Neural progenitor cell (in vitro differentiated cells): ENCODE measurements around the gene CSF1. TPM values are rescaled to one million over a fixed set of nuclear protein-coding genes. Genes with fewer than 3 reads are reported as not detected.

Experiments used
- DNase-seq: peaks from one replicate; pipeline ENCODE4 v3.0.0-alpha.2; 2016; ENCODE audit warnings: low spot score
- H2AFZ ChIP-seq: fragments of 200-600 bp; sonication (generic); replicated peaks from 2 replicates; pipeline ENCODE4 v1.6.1; 2016; ENCODE audit warnings: antibody characterized with exemption
- H3F3A ChIP-seq: fragments of 200-600 bp; sonication (generic); 2 replicates; pipeline ENCODE4 v1.6.1; 2016; ENCODE audit warnings: antibody characterized with exemption, low read depth
- H3K27ac ChIP-seq: fragments of 200-600 bp; sonication (generic); 2 replicates; pipeline ENCODE4 v1.5.1; 2016; ENCODE audit warnings: mild to moderate bottlenecking
- H3K27me3 ChIP-seq: fragments of 200-600 bp; sonication (generic); 2 replicates; pipeline ENCODE4 v1.6.1; 2016; ENCODE audit warnings: mild to moderate bottlenecking, moderate library complexity
- H3K36me3 ChIP-seq: fragments of 200-600 bp; sonication (generic); 2 replicates; pipeline ENCODE4 v1.5.1; 2016
- H3K4me1 ChIP-seq: fragments of 200-600 bp; sonication (generic); 2 replicates; pipeline ENCODE4 v1.6.1; 2016; ENCODE audit warnings: mixed run types
- H3K4me2 ChIP-seq: fragments of 200-600 bp; sonication (generic); 2 replicates; pipeline ENCODE4 v1.6.1; 2016
- H3K4me3 ChIP-seq: fragments of 200-600 bp; sonication (generic); 2 replicates; pipeline ENCODE4 v1.5.1; 2016
- H3K79me2 ChIP-seq: fragments of 200-600 bp; sonication (generic); 2 replicates; pipeline ENCODE4 v1.6.1; 2016; ENCODE audit warnings: low read depth
- H3K9ac ChIP-seq: fragments of 200-600 bp; sonication (generic); 2 replicates; pipeline ENCODE4 v1.6.1; 2016
- H3K9me3 ChIP-seq: fragments of 200-600 bp; sonication (generic); 2 replicates; pipeline ENCODE4 v1.5.1; 2016; ENCODE audit warnings: low read depth
- H4K20me1 ChIP-seq: fragments of 200-600 bp; sonication (generic); 2 replicates; pipeline ENCODE4 v1.6.1; 2016; ENCODE audit warnings: low read depth
- H3K27ac Mint-ChIP-seq: 3 replicates; pipeline ENCODE4 v1.8.0; 2021; ENCODE audit warnings: mixed read lengths
- H3K27me3 Mint-ChIP-seq: 2 replicates; pipeline ENCODE4 v1.8.0; 2022; ENCODE audit warnings: low read depth, mild to moderate bottlenecking, inconsistent platforms, moderate library complexity, mixed read lengths; ENCODE audit not compliant: insufficient read depth
- H3K36me3 Mint-ChIP-seq: 3 replicates; pipeline ENCODE4 v1.8.0; 2021; ENCODE audit warnings: mixed read lengths
- H3K4me1 Mint-ChIP-seq: 3 replicates; pipeline ENCODE4 v1.8.0; 2021; ENCODE audit warnings: mixed read lengths
- H3K4me3 Mint-ChIP-seq: 3 replicates; pipeline ENCODE4 v1.8.0; 2021; ENCODE audit warnings: mild to moderate bottlenecking, moderate library complexity, mixed read lengths
- H3K9me3 Mint-ChIP-seq: 3 replicates; pipeline ENCODE4 v1.8.0; 2020; ENCODE audit warnings: mixed read lengths
- EZH2 ChIP-seq: fragments of 200-600 bp; sonication (generic); IDR thresholded peaks from 2 replicates; pipeline ENCODE4 v1.6.1; 2017; ENCODE audit warnings: antibody characterized with exemption, mild to moderate bottlenecking, moderate library complexity
- EZH2phosphoT487 ChIP-seq: fragments of 200-600 bp; sonication (generic); IDR thresholded peaks from 2 replicates; pipeline ENCODE4 v1.6.1; 2017; ENCODE audit warnings: antibody characterized with exemption
- total RNA-seq: library from RNA; depleted of rRNA; stranded (reverse); fragments of >200 nt; gene quantifications from 2 replicates; pipeline ENCODE4 v1.2.3, GENCODE V29; 2015; ENCODE audit warnings: low replicate concordance
- TF ChIP-seq, protein P1 (sequence below): fragments of 200-600 bp; sonication (generic); IDR thresholded peaks from 2 replicates; pipeline ENCODE4 v1.5.1; 2017; ENCODE audit warnings: antibody characterized with exemption, mild to moderate bottlenecking

The CSF1 gene
- total RNA-seq, 1 donor from 2014 or later = 2.7 TPM

GRCh38 chr1:109908836-109909235 lies 1.8 kb upstream of the CSF1 start:
- Histone ChIP-seq H3K36me3 (no peaks in the 10 kb centered on the region), H3K27me3 (peaks cover 63% of the 10 kb centered on the region), H3F3A (peaks cover 5% of the 10 kb centered on the region), H3K4me2 (no peak overlapping the region), H3K9me3 (no peaks in the 10 kb centered on the region), H3K27ac (no peak overlapping the region), H3K79me2 (no peaks in the 10 kb centered on the region), H3K9ac (no peak overlapping the region), H4K20me1 (no peaks in the 10 kb centered on the region), H3K4me1 (peaks cover 29% of the 10 kb centered on the region), H3K4me3 (no peak overlapping the region), H2AFZ (no peak overlapping the region)
- Mint-ChIP-seq H3K4me3 (no peak overlapping the region), H3K27me3 (peaks cover 18% of the 10 kb centered on the region), H3K9me3 (no peaks in the 10 kb centered on the region), H3K27ac (no peak overlapping the region), H3K36me3 (no peaks in the 10 kb centered on the region), H3K4me1 (peaks cover 38% of the 10 kb centered on the region)
- no peak for DNase-seq
- TF ChIP-seq, protein P1, sequence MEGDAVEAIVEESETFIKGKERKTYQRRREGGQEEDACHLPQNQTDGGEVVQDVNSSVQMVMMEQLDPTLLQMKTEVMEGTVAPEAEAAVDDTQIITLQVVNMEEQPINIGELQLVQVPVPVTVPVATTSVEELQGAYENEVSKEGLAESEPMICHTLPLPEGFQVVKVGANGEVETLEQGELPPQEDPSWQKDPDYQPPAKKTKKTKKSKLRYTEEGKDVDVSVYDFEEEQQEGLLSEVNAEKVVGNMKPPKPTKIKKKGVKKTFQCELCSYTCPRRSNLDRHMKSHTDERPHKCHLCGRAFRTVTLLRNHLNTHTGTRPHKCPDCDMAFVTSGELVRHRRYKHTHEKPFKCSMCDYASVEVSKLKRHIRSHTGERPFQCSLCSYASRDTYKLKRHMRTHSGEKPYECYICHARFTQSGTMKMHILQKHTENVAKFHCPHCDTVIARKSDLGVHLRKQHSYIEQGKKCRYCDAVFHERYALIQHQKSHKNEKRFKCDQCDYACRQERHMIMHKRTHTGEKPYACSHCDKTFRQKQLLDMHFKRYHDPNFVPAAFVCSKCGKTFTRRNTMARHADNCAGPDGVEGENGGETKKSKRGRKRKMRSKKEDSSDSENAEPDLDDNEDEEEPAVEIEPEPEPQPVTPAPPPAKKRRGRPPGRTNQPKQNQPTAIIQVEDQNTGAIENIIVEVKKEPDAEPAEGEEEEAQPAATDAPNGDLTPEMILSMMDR = no peak

GRCh38 chr1:109909561-109909960 lies 1.1 kb upstream of the CSF1 start:
- Histone ChIP-seq H3K9ac (no peak overlapping the region), H4K20me1 (no peaks in the 10 kb centered on the region), H3K36me3 (no peaks in the 10 kb centered on the region), H3K4me3 (no peak overlapping the region), H3K4me1 (peaks cover 29% of the 10 kb centered on the region), H3K9me3 (no peaks in the 10 kb centered on the region), H3K4me2 (peak overlapping the region; percentile 95), H2AFZ (no peak overlapping the region), H3K27ac (no peak overlapping the region), H3F3A (peaks cover 5% of the 10 kb centered on the region), H3K27me3 (peaks cover 63% of the 10 kb centered on the region), H3K79me2 (no peaks in the 10 kb centered on the region)
- Mint-ChIP-seq H3K27me3 (peaks cover 17% of the 10 kb centered on the region), H3K36me3 (no peaks in the 10 kb centered on the region), H3K9me3 (no peaks in the 10 kb centered on the region), H3K27ac (peak overlapping the region; percentile 76), H3K4me3 (peak overlapping the region; percentile 90), H3K4me1 (peaks cover 41% of the 10 kb centered on the region)
- DNase-seq = no peak
- no peak for TF ChIP-seq EZH2
- TF ChIP-seq, protein P1 = no peak
- no peak for TF ChIP-seq EZH2phosphoT487

DNA sequence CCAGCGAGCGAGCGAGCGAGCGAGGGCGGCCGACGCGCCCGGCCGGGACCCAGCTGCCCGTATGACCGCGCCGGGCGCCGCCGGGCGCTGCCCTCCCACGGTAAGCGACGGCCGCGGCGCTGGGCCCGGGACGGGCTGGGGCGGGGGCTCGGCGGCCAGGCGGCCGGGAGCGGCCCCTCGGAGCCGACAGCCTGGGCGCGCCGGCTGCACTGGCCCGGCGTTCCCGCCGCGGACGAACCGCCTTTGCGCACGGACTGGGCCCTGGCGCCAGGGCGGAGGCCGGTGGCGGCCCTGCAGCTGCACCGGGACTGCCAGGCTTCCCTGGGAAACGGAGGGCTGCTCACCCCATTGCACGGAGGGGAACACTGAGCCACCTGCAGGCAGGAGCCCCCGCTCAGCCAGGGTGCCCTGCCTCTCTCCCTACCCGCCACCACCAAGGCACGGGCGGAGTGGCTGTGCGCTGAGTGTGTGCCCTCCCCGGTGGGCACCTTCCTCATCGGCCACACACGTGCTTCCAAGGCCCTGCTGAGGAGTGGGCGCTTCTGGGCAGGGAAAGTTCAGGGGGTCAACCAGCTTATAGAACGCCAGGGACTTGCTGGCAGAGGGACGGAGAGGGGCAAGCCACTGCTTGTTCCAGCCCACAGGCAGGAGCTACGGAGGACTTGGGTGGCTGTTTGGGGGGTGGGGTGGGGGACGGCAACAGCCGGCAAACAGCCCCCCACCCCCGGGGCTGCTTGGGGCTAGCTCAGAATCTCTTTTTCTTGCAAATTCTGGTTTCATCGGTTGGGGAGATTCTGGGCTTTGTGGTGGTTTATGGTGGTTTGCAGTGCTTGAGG lies 532 bp downstream of the CSF1 start:
- Mint-ChIP-seq H3K27ac (peak overlapping the region; percentile 72), H3K4me3 (peak overlapping the region; percentile 90), H3K27me3 (peaks cover 18% of the 10 kb centered on the region), H3K9me3 (no peaks in the 10 kb centered on the region), H3K36me3 (peaks cover under 1% of the 10 kb centered on the region), H3K4me1 (peaks cover 36% of the 10 kb centered on the region)
- Histone ChIP-seq H3K27ac (no peak overlapping the region), H4K20me1 (no peaks in the 10 kb centered on the region), H3K4me1 (peaks cover 29% of the 10 kb centered on the region), H3K9me3 (no peaks in the 10 kb centered on the region), H3K9ac (no peak overlapping the region), H3K27me3 (peaks cover 62% of the 10 kb centered on the region), H3K79me2 (no peaks in the 10 kb centered on the region), H3K36me3 (no peaks in the 10 kb centered on the region), H3K4me3 (peak overlapping the region; percentile 60), H3F3A (peaks cover 5% of the 10 kb centered on the region), H2AFZ (peak overlapping the region; percentile 92), H3K4me2 (peak overlapping the region; percentile 95)
- DNase-seq = peak; percentile 77
- no peak for TF ChIP-seq EZH2
- TF ChIP-seq EZH2phosphoT487 = no peak
- TF ChIP-seq, protein P1 = no peak
